NCI-H345 treated with DMSO at 0.1 percent for 48 hours (cell line): Measurements from ENCODE around the gene MAPK13.

Experiments
- DNase-seq: peaks from one replicate; lab custom pipeline; 2025; ENCODE audit not compliant: unreplicated experiment; lab: John Stamatoyannopoulos, UW

Gene MAPK13

DNA sequence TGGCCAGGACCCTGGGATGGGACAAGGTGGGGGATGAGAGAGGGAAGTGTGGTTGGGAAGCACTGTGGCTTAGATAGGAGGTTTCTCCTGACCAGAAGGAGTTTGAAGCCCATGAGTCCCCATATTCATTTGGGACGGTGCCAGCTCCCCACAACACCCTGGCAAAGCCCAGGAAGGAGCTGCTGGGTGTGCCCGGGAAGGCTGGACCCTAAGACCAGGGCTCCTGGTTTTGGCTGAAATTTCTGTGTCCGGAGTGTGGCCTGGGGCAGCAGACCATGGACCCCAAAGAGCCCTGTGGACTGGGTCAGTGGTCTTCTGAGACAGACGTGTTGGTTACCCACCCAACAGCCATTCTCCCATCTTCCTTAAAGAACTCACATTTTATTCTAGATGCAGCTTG is 15.2 kb downstream of the MAPK13 start:
- no peak for DNase-seq

DNA sequence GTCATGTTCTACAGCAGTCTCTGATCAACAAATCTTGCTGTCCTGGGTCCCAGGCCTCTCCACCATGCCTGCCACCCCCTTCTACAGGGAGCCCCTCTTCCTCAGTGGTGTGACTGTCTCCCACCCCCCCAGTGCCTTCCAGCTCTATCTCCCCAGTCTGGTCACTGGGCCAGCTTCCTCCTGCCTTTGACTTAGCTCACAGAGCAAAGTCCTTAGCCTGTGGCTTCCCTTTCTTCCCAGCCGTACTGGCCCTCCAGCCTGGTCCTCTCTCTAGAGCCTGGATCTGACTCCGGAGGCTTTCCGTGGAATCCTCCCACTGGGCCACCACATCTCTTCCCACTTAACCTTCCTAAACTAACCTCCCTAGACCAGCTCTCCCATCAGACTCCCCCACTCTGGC is 17.0 kb downstream of the MAPK13 start:
- no peak for DNase-seq

DNA sequence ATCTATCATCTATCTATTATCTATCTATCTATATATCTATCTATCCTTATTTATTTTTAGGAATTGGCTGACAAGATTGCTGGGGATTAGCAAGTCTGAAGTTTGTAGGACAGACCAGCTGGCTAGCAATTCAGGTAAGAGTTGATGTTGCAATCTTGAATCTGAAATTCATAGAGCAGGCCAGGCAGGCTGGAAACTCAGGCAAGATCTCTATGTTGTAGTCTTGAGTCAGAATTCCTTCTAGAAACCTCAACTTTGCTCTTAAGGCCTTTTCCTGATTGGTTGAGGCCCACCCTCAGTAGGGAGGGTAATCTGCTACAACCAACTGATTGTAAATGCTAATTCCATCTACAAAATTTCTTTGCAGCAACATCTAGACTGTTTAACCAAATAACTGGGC is 19.2 kb downstream of the MAPK13 start:
- no peak for DNase-seq

DNA sequence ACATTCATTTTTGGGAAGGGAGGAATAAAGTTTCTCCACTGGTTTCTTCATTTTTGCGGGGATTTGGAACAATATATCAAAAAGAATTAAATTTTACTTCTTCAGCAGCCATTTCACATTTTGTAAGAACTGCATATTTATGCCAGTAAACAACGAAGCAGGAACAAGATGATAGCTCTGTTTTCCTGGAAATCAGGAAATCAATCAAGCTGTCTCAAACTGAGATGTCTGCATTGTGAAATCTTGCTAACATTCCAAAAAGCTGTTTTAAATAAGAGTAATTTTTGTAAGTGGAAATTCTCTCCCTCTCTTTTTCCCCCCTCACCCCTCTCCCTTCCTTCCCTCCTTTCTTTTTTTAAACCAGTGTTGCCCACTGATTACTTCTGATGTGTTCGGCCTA is 20.0 kb downstream of the MAPK13 start:
- no peak for DNase-seq

DNA sequence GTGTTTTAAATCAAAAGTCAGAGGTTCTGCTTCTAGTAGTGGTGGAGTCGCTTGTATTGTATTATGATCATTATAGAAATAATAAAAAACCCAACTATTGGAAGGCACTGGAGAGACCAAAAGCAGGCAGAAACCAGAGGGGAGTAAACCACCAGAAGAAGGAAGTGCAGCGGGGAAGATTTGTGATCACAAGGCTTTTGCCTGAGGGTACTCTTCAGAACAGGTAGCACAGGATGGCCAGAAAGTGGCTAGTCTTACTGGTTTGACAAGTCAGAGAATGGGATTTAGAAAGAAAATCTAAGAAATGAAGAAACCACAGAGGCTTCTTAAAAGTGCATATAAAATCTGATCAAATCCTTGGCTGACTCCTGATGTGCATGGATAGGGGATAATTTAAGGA is 24.0 kb downstream of the MAPK13 start:
- DNase-seq = no peak

DNA sequence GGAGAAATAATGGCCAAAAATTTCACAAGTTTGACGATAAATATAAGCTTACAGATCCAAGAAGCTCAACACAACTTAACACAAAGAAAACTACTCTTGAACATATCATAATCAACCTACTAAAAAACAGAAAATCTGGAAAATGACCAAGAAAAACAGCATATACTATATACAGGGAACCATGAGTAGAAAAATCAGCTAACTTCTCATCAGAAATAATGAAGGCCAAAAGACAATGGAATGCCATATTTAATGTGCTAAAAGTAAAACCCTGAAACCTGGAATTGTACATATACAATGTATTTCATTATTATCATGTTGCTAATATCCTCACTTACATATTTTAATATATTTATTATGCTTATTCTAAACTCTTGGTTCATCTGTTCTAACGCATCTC is 25.3 kb downstream of the MAPK13 start:
- DNase-seq = no peak

DNA sequence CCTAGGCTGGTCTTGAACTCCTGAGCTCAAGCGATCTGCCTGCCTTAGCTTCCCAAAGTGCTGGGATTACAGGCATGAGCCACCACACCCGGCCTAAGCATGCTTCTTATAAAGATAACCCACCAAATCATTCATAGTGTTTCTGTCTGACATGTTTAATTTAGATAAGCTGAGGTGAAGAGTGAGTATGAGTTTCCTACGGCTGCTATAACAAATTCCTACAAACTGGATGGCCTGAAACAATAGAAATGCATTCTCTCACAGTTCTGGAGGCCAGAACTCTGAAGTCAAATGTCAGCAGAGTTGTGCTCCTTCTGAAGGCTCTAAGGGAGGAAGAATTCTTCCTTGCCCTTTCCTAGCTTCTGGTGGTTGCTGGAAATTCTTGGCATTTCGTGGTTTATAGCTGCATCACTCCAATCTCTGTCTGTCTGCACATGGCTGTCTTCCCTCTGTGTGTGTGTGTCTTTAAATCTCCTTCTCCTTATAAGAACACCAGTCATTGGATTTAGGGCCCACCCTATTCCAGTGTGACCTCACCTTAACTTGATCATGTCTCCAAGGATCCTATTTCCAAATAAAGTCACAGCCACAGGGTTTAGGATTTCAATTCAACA is 29.9 kb downstream of the MAPK13 start:
- DNase-seq = no peak

DNA sequence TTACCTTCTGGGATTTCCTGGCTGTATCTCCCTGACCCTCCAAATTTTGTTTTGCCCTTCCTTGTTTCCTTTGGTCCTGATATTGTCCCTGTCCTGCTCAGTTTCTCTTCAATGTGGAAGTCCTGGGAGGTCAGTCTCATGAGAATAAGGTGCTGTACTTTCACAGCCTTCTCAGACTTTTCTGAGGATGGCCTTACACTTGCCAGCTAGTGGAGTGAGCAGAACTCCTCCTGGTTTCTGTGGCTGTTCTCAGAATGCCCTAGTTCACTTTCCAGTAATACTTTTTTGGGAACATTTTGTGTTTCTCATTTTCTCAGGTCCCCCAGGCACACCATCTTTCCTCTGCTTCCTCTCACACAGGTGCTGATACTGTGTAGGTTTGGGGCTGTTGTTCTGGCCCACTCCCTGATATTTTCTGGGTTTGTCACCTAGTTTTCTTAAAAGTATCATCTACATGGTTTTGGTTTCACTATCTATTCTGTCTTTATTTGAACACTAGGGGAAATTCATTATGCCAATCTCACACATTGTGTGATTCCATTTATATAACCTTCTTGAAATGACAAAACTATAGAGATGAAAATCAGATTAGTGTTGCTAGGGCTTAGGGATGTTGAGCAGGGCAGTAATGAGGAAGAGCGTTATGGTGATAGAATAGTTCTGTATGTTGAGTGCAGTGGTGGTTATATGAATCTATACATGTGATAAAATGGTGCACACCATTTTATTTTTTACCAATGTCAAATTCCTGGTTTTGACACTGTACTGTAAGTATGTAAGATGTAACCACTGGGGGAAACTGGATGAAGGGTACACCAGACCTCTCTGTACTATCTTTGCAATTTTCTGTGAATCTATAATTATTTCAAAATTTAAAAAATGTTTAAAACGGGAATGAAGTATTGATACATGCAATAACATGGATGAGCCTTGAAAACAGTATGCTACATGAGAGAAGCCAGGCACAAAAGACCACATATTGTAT is 39.0 kb downstream of the MAPK13 start:
- no peak for DNase-seq

DNA sequence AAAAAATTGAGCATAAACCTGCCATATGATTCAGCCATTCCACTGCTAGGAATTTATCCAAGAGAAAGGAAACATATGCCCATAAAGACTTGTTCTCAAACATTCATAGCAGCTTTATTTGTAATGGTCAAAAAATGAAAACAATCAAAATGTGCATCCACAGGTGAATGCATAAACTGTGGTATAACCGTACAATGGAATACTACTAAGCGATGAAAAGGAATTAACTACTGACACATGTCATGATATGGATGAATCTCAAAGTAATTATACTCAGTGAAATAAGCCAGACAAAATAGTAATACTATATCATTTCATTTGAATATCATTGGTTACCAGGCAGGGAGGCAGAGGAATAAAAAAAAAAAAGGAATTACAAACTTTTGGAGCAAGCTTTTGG is 40.4 kb downstream of the MAPK13 start:
- no peak for DNase-seq

DNA sequence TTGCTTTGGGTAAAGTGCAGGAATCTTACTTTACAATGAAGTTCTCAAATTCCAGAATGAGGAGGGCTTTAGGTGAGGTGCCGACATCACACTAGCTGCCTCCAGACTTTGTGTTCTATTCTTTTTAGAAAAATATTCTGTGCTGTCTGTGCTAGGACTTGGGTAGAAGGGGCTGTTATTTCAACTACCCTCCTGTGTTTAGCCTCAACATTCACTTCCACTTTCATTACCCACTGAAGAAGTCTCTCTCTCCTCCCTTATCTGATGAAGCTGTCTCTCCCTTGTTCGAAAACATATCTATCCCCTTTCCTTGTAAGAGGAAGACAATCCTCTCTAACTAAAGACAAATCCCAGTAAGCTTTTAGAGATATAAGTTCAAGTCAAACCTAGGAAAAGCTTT is 41.3 kb downstream of the MAPK13 start:
- DNase-seq = no peak

DNA sequence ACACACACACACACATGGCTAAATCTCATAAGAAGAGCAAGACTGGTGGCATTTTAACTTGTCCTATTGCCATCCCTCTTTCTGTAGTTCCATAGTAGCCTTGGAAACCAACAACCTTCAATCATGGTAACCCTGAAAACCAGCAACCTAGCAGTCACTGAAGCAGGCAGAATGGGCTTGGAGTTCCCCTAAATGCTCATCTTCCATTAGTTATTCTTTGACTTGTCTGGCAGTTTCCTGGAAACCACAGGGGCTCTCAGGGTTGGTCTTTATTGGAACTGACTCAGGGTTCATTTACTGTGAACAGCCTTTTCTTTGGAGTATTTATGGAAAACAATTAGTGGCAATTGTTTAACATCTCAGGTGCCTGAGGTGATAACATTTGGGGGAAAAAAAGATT is 46.9 kb downstream of the MAPK13 start:
- DNase-seq = no peak

DNA sequence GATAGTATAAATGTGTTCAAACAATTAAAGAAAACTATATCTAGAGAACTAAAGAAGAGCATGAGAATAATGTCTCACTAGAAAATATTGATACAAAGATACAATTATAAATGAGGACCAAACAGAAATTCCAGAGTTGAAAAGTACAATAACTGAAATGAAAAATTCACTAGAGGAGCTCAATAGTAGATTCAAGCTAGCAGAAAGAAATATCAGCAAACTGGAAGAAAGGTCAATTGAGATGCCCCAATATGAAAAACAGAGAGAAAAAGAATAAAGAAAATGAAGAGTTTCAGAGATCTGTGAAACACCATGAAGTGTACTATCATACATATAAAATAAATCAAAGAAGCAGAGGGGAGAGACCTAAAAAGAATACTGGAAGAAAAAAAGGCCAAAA is 48.2 kb downstream of the MAPK13 start:
- DNase-seq = no peak

DNA sequence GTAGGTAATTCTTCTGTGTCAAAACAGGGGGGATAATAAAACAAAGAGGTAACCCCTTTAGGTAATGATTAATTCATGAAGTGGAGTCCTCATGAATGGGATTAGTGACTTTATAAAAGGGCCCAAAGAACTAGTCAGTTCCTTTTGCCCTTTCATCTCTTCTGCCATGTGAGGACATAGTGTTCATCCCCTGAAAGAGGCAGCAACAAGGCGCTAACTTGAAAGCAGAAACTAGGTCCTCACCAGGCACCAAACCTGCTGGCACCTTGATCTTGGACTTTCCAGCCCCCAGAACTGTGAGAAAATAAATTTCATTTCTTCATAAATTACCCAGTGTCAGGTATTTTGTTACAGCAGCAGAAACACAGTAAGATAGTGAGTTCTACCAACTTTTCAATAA is 49.8 kb downstream of the MAPK13 start:
- DNase-seq = no peak

DNA sequence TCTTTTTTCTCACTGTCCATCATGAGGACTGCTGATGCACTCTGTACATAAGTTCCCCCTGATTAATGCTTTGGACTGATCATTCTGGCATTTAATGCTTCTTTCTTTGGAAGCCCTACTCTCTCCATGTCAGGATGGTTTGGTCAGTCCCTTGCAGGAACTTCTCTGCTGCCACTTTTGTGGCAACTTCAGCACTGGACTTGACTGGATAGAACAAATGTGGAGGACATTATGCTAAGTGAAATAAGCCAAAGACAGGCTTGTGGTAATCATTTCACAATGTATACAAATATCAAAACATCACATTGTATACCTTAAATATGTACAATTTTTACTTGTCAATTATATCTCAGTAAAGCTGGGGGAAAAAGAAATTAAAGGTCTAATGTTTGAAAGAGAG is 54.0 kb downstream of the MAPK13 start:
- no peak for DNase-seq

DNA sequence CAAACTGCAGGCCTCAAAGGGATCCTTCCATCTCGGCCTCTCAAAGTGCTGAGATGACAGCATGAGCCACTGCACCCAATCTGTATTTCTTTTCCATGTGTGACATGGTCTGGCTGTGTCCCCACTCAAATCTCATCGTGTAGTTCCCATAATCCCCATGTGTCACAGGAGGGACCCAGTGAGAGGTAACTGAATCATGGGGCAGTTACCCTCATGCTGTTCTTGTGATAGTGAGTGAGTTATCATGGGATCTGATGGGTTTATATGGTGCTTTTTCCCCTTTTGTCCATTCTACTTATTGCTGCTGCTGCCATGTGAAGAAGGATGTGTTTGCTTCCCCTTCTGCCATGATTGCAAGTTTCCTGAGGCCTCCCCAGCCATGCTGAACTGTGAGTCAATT is 55.9 kb downstream of the MAPK13 start:
- no peak for DNase-seq

DNA sequence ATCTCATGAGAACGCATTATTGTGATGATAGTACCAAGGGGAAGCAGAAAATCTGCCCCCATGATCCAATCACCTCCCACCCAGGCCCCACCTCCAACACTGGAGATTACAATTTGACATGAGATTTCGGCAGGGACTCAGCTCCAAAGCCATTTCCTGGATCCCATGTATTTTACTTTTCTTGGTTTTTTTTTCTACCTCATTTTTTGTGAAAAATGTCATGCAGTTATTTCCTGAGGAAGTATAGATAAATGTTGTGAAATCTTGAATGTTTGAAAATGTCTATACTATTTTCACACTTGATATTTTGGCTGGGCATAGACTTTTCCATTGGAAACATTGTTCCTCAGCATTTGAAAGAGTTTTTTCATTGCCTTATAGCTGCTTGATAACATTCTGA is 57.1 kb downstream of the MAPK13 start:
- no peak for DNase-seq
